H1 (cell line): ENCODE results near the gene EIF4A3. TPM values are rescaled to one million over a fixed set of nuclear protein-coding genes. Genes with fewer than 3 reads are reported as not detected.

Source experiments
- CTCF ChIA-PET: fragments of 300-600 bp; sonication (Branson Sonifier 250); formaldehyde crosslinking; loops from one replicate; lab custom pipeline; 2021; ENCODE audit not compliant: partially characterized antibody; lab: Charles Lee
- POLR2A ChIA-PET: fragments of 300-600 bp; sonication (Branson Sonifier 250); formaldehyde crosslinking; loops from one replicate; lab custom pipeline; 2021; ENCODE audit warnings: inconsistent platforms; ENCODE audit not compliant: partially characterized antibody; lab: Charles Lee
- DNase-seq, 2 experiments: peaks; one replicate each; pipeline versions ENCODE4 v3.0.0 to v3.0.0-alpha.2; 2010 to 2022; ENCODE audit warnings: low spot score in 2 of 2, low read depth in 1 of 2, mixed read lengths in 1 of 2
- FAIRE-seq: peaks from 2 replicates; lab custom pipeline; 2011; peaks lifted over from hg19 to GRCh38; lab: Jason Lieb, UNC
- H2AFZ ChIP-seq: 2 replicates; pipeline ENCODE4 v1.8.1; 2012; ENCODE audit warnings: low read length, inconsistent platforms
- H2AK5ac ChIP-seq: 2 replicates; pipeline ENCODE4 v1.6.1; 2013; ENCODE audit warnings: low read depth, low read length
- H2BK120ac ChIP-seq: replicated peaks from 2 replicates; pipeline ENCODE3; 2013; ENCODE audit warnings: low read depth, low read length, inconsistent platforms
- H2BK12ac ChIP-seq: 2 replicates; pipeline ENCODE4 v1.6.1; 2013; ENCODE audit warnings: low read depth, low read length
- H2BK15ac ChIP-seq: 2 replicates; pipeline ENCODE4 v1.6.1; 2013; ENCODE audit warnings: low read length
- H2BK20ac ChIP-seq: 2 replicates; pipeline ENCODE4 v1.6.1; 2013; ENCODE audit warnings: low read length
- H2BK5ac ChIP-seq: 2 replicates; pipeline ENCODE4 v1.6.1; 2013; ENCODE audit warnings: low read depth, low read length
- H3K14ac ChIP-seq: 2 replicates; pipeline ENCODE4 v1.6.1; 2013; ENCODE audit warnings: inconsistent platforms; ENCODE audit not compliant: insufficient read length
- H3K18ac ChIP-seq: 2 replicates; pipeline ENCODE4 v1.6.1; 2013; ENCODE audit warnings: low read length; ENCODE audit errors: extremely low read depth
- H3K23ac ChIP-seq: 2 replicates; pipeline ENCODE4 v1.6.1; 2013; ENCODE audit warnings: inconsistent platforms; ENCODE audit not compliant: insufficient read length
- H3K23me2 ChIP-seq: 2 replicates; pipeline ENCODE4 v1.6.1; 2013; ENCODE audit warnings: low read depth, low read length
- H3K27ac ChIP-seq: 2 replicates; pipeline ENCODE4 v1.6.1; 2011; ENCODE audit warnings: low read depth, low read length, inconsistent platforms
- H3K27me3 ChIP-seq, 4 experiments: replicated peaks in 1 of 4; 1 replicate in 1 of 4; 2 replicates in 3 of 4; pipeline versions ENCODE4 v1.6.1 to v1.8.1; 2011 to 2013; ENCODE audit warnings: low read length in 3 of 4, mild to moderate bottlenecking in 3 of 4, inconsistent platforms in 2 of 4, mixed read lengths in 2 of 4, moderate library complexity in 1 of 4; ENCODE audit not compliant: control insufficient read depth in 3 of 4, insufficient read depth in 3 of 4; ENCODE audit errors: extremely low read depth in 1 of 4
- H3K36me3 ChIP-seq, 4 experiments: 2 replicates each; pipeline versions ENCODE4 v1.6.1 to v1.8.1; 2011 to 2013; ENCODE audit warnings: mild to moderate bottlenecking in 4 of 4, low read length in 3 of 4, moderate library complexity in 2 of 4, control low read depth in 1 of 4, inconsistent platforms in 1 of 4; ENCODE audit not compliant: insufficient read depth in 4 of 4, control insufficient read depth in 2 of 4
- H3K4ac ChIP-seq: replicated peaks from 2 replicates; pipeline ENCODE3; 2013; ENCODE audit warnings: low read length, low read depth, mixed read lengths, inconsistent platforms; ENCODE audit not compliant: insufficient read length
- H3K4me1 ChIP-seq, 4 experiments: replicated peaks in 1 of 4; 1 replicate in 1 of 4; 2 replicates in 3 of 4; pipeline versions ENCODE4 v1.6.1 to v1.8.1; 2011 to 2013; ENCODE audit warnings: low read length in 3 of 4, inconsistent platforms in 2 of 4, mixed read lengths in 1 of 4; ENCODE audit not compliant: insufficient read depth in 4 of 4, control insufficient read depth in 3 of 4
- H3K4me2 ChIP-seq, 2 experiments: 2 replicates each; pipeline versions ENCODE4 v1.6.1 to v1.8.1; 2011 to 2013; ENCODE audit warnings: low read depth in 2 of 2, low read length in 2 of 2, control low read depth in 1 of 2, inconsistent platforms in 1 of 2, mild to moderate bottlenecking in 1 of 2; ENCODE audit not compliant: insufficient read depth in 1 of 2
- H3K4me3 ChIP-seq, 4 experiments: fragments of 200-600, 300-600 bp in 1 of 4; sonication (generic), shearing (Covaris generic), sonication (Bioruptor Twin) in 1 of 4; 2 replicates each; pipeline versions ENCODE4 v1.5.1 to v1.8.1; 2011 to 2016; ENCODE audit warnings: low read length in 4 of 4, low read depth in 3 of 4, control low read depth in 2 of 4, inconsistent platforms in 2 of 4, mild to moderate bottlenecking in 2 of 4, mixed read lengths in 1 of 4, moderate library complexity in 1 of 4; ENCODE audit not compliant: insufficient read depth in 2 of 4; ENCODE audit errors: extremely low read depth in 1 of 4
- H3K56ac ChIP-seq: replicated peaks from 2 replicates; pipeline ENCODE3; 2013; ENCODE audit warnings: low read depth, mild to moderate bottlenecking, mixed read lengths, low read length, inconsistent platforms; ENCODE audit not compliant: insufficient read length
- H3K79me1 ChIP-seq: 2 replicates; pipeline ENCODE4 v1.6.1; 2013; ENCODE audit warnings: low read depth, low read length, control low read depth
- H3K79me2 ChIP-seq, 2 experiments: 2 replicates each; pipeline versions ENCODE4 v1.6.1 to v1.8.1; 2012 to 2013; ENCODE audit warnings: low read length in 2 of 2, mild to moderate bottlenecking in 2 of 2, inconsistent platforms in 1 of 2; ENCODE audit not compliant: insufficient read depth in 2 of 2, control insufficient read depth in 1 of 2
- H3K9ac ChIP-seq, 4 experiments: replicated peaks in 1 of 4; 1 replicate in 1 of 4; 2 replicates in 3 of 4; pipeline versions ENCODE4 v1.6.1 to v1.8.1; 2011 to 2013; ENCODE audit warnings: low read depth in 3 of 4, low read length in 3 of 4, control low read depth in 2 of 4, mild to moderate bottlenecking in 2 of 4, moderate library complexity in 2 of 4, inconsistent platforms in 1 of 4; ENCODE audit errors: extremely low read depth in 1 of 4
- H3K9me3 ChIP-seq, 2 experiments: 2 replicates each; pipeline versions ENCODE4 v1.6.1 to v1.8.1; 2012 to 2013; ENCODE audit warnings: mild to moderate bottlenecking in 2 of 2, moderate library complexity in 2 of 2, control low read depth in 1 of 2, inconsistent platforms in 1 of 2, low read depth in 1 of 2, low read length in 1 of 2, mixed read lengths in 1 of 2; ENCODE audit not compliant: insufficient read depth in 2 of 2
- H4K20me1 ChIP-seq, 2 experiments: replicated peaks in 1 of 2; 2 replicates each; pipeline versions ENCODE3 to v1.8.1; 2011 to 2013; ENCODE audit warnings: inconsistent platforms in 2 of 2, low read length in 2 of 2, mild to moderate bottlenecking in 1 of 2; ENCODE audit not compliant: insufficient read depth in 2 of 2, control insufficient read depth in 1 of 2
- H4K5ac ChIP-seq: 2 replicates; pipeline ENCODE4 v1.6.1; 2013; ENCODE audit warnings: low read length, low read depth, mixed read lengths, inconsistent platforms; ENCODE audit not compliant: insufficient read length
- H4K8ac ChIP-seq: 2 replicates; pipeline ENCODE4 v1.8.0; 2013; ENCODE audit warnings: mild to moderate bottlenecking, moderate library complexity, low read length, inconsistent platforms; ENCODE audit not compliant: insufficient read depth; ENCODE audit errors: extremely low read depth
- H4K91ac ChIP-seq: replicated peaks from 2 replicates; pipeline ENCODE3; 2013; ENCODE audit warnings: low read length, mixed read lengths, inconsistent platforms; ENCODE audit not compliant: insufficient read length
- ASH2L ChIP-seq: fragments of 200-600, 300-600 bp; sonication (generic); IDR thresholded peaks from one replicate; pipeline ENCODE4 v1.7.1; 2017; ENCODE audit warnings: low read length
- WGBS, 2 experiments: shearing (Covaris generic) in 1 of 2; methylation state at CpG; one replicate each; pipeline versions ENCODE4 v1.1.6 to v1.1.7; 2013 to 2015; ENCODE audit warnings: low lambda C conversion rate in 2 of 2, mixed read lengths in 2 of 2, inconsistent platforms in 1 of 2, low coverage in 1 of 2, missing lambda C conversion rate in 1 of 2; ENCODE audit not compliant: insufficient replicate concordance in 2 of 2, insufficient coverage in 1 of 2, insufficient read length in 1 of 2; ENCODE audit errors: extremely low coverage in 1 of 2, missing lambda C conversion rate in 1 of 2; 5-methylcytosine and 5-hydroxymethylcytosine counted together
- polyA plus RNA-seq, 7 experiments: library from polyadenylated mRNA; depleted of rRNA in 3 of 7; stranded (reverse) in 5 of 7; unstranded in 2 of 7; fragments of >200 nt in 5 of 7; fragments of 200-250 nt in 2 of 7; gene quantifications; 1 replicate in 5 of 7; 2 replicates in 1 of 7; 4 replicates in 1 of 7; pipeline versions ENCODE4 v1.2.1 to v1.2.3, GENCODE V29; 2011 to 2013; ENCODE audit warnings: missing spikeins in 2 of 7, mixed read lengths in 2 of 7
- total RNA-seq: library from RNA; stranded (reverse); fragmentation: NEBNext Ultra II Directional; extraction: Animal tissue kit (Norgen Biotek cat#: 25700); gene quantifications from 2 replicates; pipeline ENCODE4 v1.2.1, GENCODE V29; 2021

The EIF4A3 gene
- total and polyA plus RNA-seq, 2 of the 8 experiments (the other 6 are each of a cell fraction or from before 2014, with no cell fraction given), result 142 to 146 TPM

- no peak overlapping the region for H3K23ac ChIP-seq
- no peak overlapping the region for H2BK5ac ChIP-seq
- H2BK15ac ChIP-seq, result no peak overlapping the region
- FAIRE-seq (no peak), DNase-seq (no peak)
- H3K14ac ChIP-seq, result no peak overlapping the region
- peaks cover 0 to 1% of the 10 kb centered on the region in 2 experiments for H4K20me1 ChIP-seq
- H3K4me1 ChIP-seq, result no peaks in the 10 kb centered on the region
- TF ChIP-seq ASH2L, result no peak
- no peak overlapping the region for H4K5ac ChIP-seq
- no peak overlapping the region for H2AK5ac ChIP-seq
- no peak overlapping the region for H3K4me3 ChIP-seq
- no peak overlapping the region for H2BK120ac ChIP-seq
- no peaks in the 10 kb centered on the region for H3K36me3 ChIP-seq
- no peaks in the 10 kb centered on the region for H3K23me2 ChIP-seq
- no peak overlapping the region for H2BK20ac ChIP-seq
- peak overlapping the region; percentile 63 for H3K4ac ChIP-seq
- no peak overlapping the region for H2BK12ac ChIP-seq
- CTCF ChIA-PET, result interaction anchor here (0.6 to 2.8 kb wide), 7 partner anchors 11 to 184 kb away, joined by 3 to 9 read pairs (median 3); no protein-coding TSS in a partner anchor
- H3K9me3 ChIP-seq, result no peaks in the 10 kb centered on the region
- no peaks in the 10 kb centered on the region; a peak in 1 of 7 replicates for H3K27me3 ChIP-seq
- no peak overlapping the region for H3K56ac ChIP-seq
- no peak overlapping the region for H3K9ac ChIP-seq
- no peaks in the 10 kb centered on the region for H3K79me1 ChIP-seq
- H3K79me2 ChIP-seq, result no peaks in the 10 kb centered on the region
- POLR2A ChIA-PET, result interaction anchor here (0.6 to 1.4 kb wide), 2 partner anchors 44 to 54 kb away, joined by 3 to 5 read pairs; no protein-coding TSS in a partner anchor
- no peak overlapping the region for H2AFZ ChIP-seq
- no peak overlapping the region for H3K27ac ChIP-seq
- H3K4me2 ChIP-seq, result no peak overlapping the region
- 92% methylated on average over 23 of the region's 23 CpGs; no CpG with 5 or more reads in 1 of the 2 experiments for WGBS, 2 experiments
- no peak overlapping the region; the same call in 1 of the 2 replicates for H3K18ac ChIP-seq
- H4K91ac ChIP-seq, result no peak overlapping the region
- H4K8ac ChIP-seq, result no peak overlapping the region
These were observed 42.7 kb upstream of the EIF4A3 start for GRCh38 chr17:80189611-80190010.
